Right renal pelvis (tissue), 4 donors: ENCODE measurements around the gene FTCDNL1. TPM values are rescaled to one million over a fixed set of nuclear protein-coding genes. Genes with fewer than 3 reads are reported as not detected.

Experiments used
- DNase-seq, 4 donors: peaks; one replicate each; pipeline ENCODE4 v3.0.0-alpha.2; 2013; ENCODE audit warnings: low read depth in 4 of 4, low spot score in 3 of 4, missing footprints in 1 of 4
- polyA plus RNA-seq, 4 donors: library from polyadenylated mRNA; unstranded; fragments of 120-200 nt; gene quantifications; one replicate each; pipeline ENCODE4 v1.2.1, GENCODE V29; 2013; ENCODE audit not compliant: insufficient read length in 4 of 4

The FTCDNL1 gene
- polyA plus RNA-seq, 4 donors: 0.97 to 1.9 (median 1.3) TPM

GRCh38 chr2:199847181-199847864 is 3.7 kb downstream of the FTCDNL1 start:
- no peak for DNase-seq

- no peak for DNase-seq
Measured at GRCh38 chr2:199842631-199843395, 8.2 kb downstream of the FTCDNL1 start.

- DNase-seq: no peak
Measured at GRCh38 chr2:199841409-199841808, 9.6 kb downstream of the FTCDNL1 start.

GRCh38 chr2:199838399-199838798 is 12.6 kb downstream of the FTCDNL1 start:
- no peak for DNase-seq

- DNase-seq: no peak
Measured at GRCh38 chr2:199836943-199837342, 14.0 kb downstream of the FTCDNL1 start.

GRCh38 chr2:199833525-199833924 is 17.5 kb downstream of the FTCDNL1 start:
- DNase-seq: no peak

GRCh38 chr2:199830531-199830930 is 20.5 kb downstream of the FTCDNL1 start:
- no peak for DNase-seq

GRCh38 chr2:199829628-199830027 is 21.4 kb downstream of the FTCDNL1 start:
- no peak for DNase-seq

- DNase-seq: no peak
Measured at GRCh38 chr2:199819746-199820145, 31.2 kb downstream of the FTCDNL1 start.

- no peak for DNase-seq
Measured at GRCh38 chr2:199818754-199819153, 32.2 kb downstream of the FTCDNL1 start.

GRCh38 chr2:199818026-199818425 is 33.0 kb downstream of the FTCDNL1 start:
- no peak for DNase-seq

GRCh38 chr2:199814817-199815211 is 36.2 kb downstream of the FTCDNL1 start:
- no peak for DNase-seq

- no peak for DNase-seq
Measured at GRCh38 chr2:199814101-199814816, 36.7 kb downstream of the FTCDNL1 start.

- no peak for DNase-seq
Measured at GRCh38 chr2:199812493-199812892, 38.5 kb downstream of the FTCDNL1 start.

GRCh38 chr2:199811346-199811745 is 39.6 kb downstream of the FTCDNL1 start:
- DNase-seq: no peak

GRCh38 chr2:199810422-199811171 is 40.4 kb downstream of the FTCDNL1 start:
- no peak for DNase-seq

GRCh38 chr2:199807966-199808365 is 43.0 kb downstream of the FTCDNL1 start:
- no peak for DNase-seq

GRCh38 chr2:199806179-199806578 is 44.8 kb downstream of the FTCDNL1 start:
- DNase-seq: no peak

- DNase-seq: no peak
Measured at GRCh38 chr2:199804831-199805230, 46.2 kb downstream of the FTCDNL1 start.

- no peak for DNase-seq
Measured at GRCh38 chr2:199798831-199799580, 52.0 kb downstream of the FTCDNL1 start.
